HEK293 (cell line): ENCODE data around the gene ABHD8.

ENCODE experiments used
- BCL11B ChIP-seq: fragments of 450-650 bp; formaldehyde crosslinking; IDR thresholded peaks from 2 replicates; pipeline ENCODE4 v1.5.1; 2016; ENCODE audit warnings: low read depth, missing biosample characterization, missing genetic modification characterization
- GLI4 ChIP-seq: fragments of 450-650 bp; formaldehyde crosslinking; IDR thresholded peaks from 2 replicates; pipeline ENCODE4 v1.5.1; 2016; ENCODE audit warnings: missing biosample characterization, missing genetic modification characterization
- GLIS2 ChIP-seq: fragments of 450-650 bp; formaldehyde crosslinking; IDR thresholded peaks from 2 replicates; pipeline ENCODE4 v1.5.1; 2016; ENCODE audit warnings: missing biosample characterization, missing genetic modification characterization
- KLF10 ChIP-seq: fragments of 450-650 bp; IDR thresholded peaks from 2 replicates; pipeline ENCODE4 v1.5.1; 2018; ENCODE audit warnings: missing biosample characterization, mild to moderate bottlenecking, missing genetic modification characterization
- MYNN ChIP-seq: fragments of 450-650 bp; formaldehyde crosslinking; IDR thresholded peaks from 2 replicates; pipeline ENCODE4 v1.5.1; 2016; ENCODE audit warnings: missing biosample characterization, missing genetic modification characterization, borderline replicate concordance
- SP2 ChIP-seq: fragments of 450-650 bp; formaldehyde crosslinking; IDR thresholded peaks from 2 replicates; pipeline ENCODE4 v1.5.1; 2016; ENCODE audit warnings: missing biosample characterization, missing genetic modification characterization
- ZBTB21 ChIP-seq: fragments of 450-650 bp; formaldehyde crosslinking; IDR thresholded peaks from 2 replicates; pipeline ENCODE4 v1.5.1; 2017; ENCODE audit warnings: missing biosample characterization, missing genetic modification characterization
- ZBTB44 ChIP-seq: fragments of 450-650 bp; IDR thresholded peaks from 2 replicates; pipeline ENCODE4 v1.5.1; 2018; ENCODE audit warnings: missing biosample characterization, mild to moderate bottlenecking, missing genetic modification characterization
- ZFP3 ChIP-seq: fragments of 450-650 bp; formaldehyde crosslinking; IDR thresholded peaks from 2 replicates; pipeline ENCODE4 v1.5.1; 2016; ENCODE audit warnings: low read depth, missing biosample characterization, missing genetic modification characterization
- ZFP41 ChIP-seq: fragments of 450-650 bp; formaldehyde crosslinking; IDR thresholded peaks from 2 replicates; pipeline ENCODE4 v1.5.1; 2016; ENCODE audit warnings: missing biosample characterization, missing genetic modification characterization, borderline replicate concordance
- ZNF140 ChIP-seq: fragments of 450-650 bp; formaldehyde crosslinking; IDR thresholded peaks from 2 replicates; pipeline ENCODE4 v1.5.1; 2016; ENCODE audit warnings: missing biosample characterization, missing genetic modification characterization
- ZNF16 ChIP-seq: fragments of 450-650 bp; formaldehyde crosslinking; IDR thresholded peaks from 2 replicates; pipeline ENCODE4 v1.5.1; 2016; ENCODE audit warnings: low read depth, missing biosample characterization, missing genetic modification characterization
- ZNF184 ChIP-seq: fragments of 450-650 bp; IDR thresholded peaks from 2 replicates; pipeline ENCODE4 v1.5.1; 2018; ENCODE audit warnings: missing biosample characterization, mild to moderate bottlenecking, missing genetic modification characterization
- ZNF19 ChIP-seq: fragments of 450-650 bp; formaldehyde crosslinking; IDR thresholded peaks from 2 replicates; pipeline ENCODE4; 2016; ENCODE audit warnings: missing biosample characterization, missing genetic modification characterization, low read depth
- ZNF202 ChIP-seq: fragments of 450-650 bp; formaldehyde crosslinking; IDR thresholded peaks from 2 replicates; pipeline ENCODE4 v1.5.1; 2016; ENCODE audit warnings: missing biosample characterization, missing genetic modification characterization, borderline replicate concordance
- ZNF23 ChIP-seq: fragments of 450-650 bp; formaldehyde crosslinking; IDR thresholded peaks from 2 replicates; pipeline ENCODE4 v1.5.1; 2016; ENCODE audit warnings: missing biosample characterization, missing genetic modification characterization, borderline replicate concordance
- ZNF362 ChIP-seq: fragments of 450-650 bp; formaldehyde crosslinking; IDR thresholded peaks from 2 replicates; pipeline ENCODE4 v1.5.1; 2016; ENCODE audit warnings: missing biosample characterization, missing genetic modification characterization
- ZNF391 ChIP-seq: fragments of 450-650 bp; formaldehyde crosslinking; IDR thresholded peaks from 2 replicates; pipeline ENCODE4 v1.5.1; 2016; ENCODE audit warnings: low read depth, missing biosample characterization, missing genetic modification characterization, borderline replicate concordance
- ZNF501 ChIP-seq: fragments of 450-650 bp; formaldehyde crosslinking; IDR thresholded peaks from 2 replicates; pipeline ENCODE4 v1.5.1; 2016; ENCODE audit warnings: missing biosample characterization, missing genetic modification characterization
- ZNF704 ChIP-seq: fragments of 450-650 bp; formaldehyde crosslinking; IDR thresholded peaks from 2 replicates; pipeline ENCODE4 v1.5.1; 2016; ENCODE audit warnings: missing biosample characterization, missing genetic modification characterization
- ZNF837 ChIP-seq: fragments of 450-650 bp; formaldehyde crosslinking; IDR thresholded peaks from 2 replicates; pipeline ENCODE4 v1.5.1; 2016; ENCODE audit warnings: missing biosample characterization, missing genetic modification characterization
- ZXDB ChIP-seq: fragments of 450-650 bp; formaldehyde crosslinking; IDR thresholded peaks from 2 replicates; pipeline ENCODE4 v1.5.1; 2016; ENCODE audit warnings: missing biosample characterization, missing genetic modification characterization
- TF ChIP-seq, protein P1 (sequence below): fragments of 450-650 bp; formaldehyde crosslinking; conservative IDR thresholded peaks from 2 replicates; pipeline ENCODE4 v1.5.1; 2016; ENCODE audit warnings: low read depth, missing biosample characterization, missing genetic modification characterization
- TF ChIP-seq, protein P2 (sequence below): fragments of 450-650 bp; formaldehyde crosslinking; IDR thresholded peaks from 2 replicates; pipeline ENCODE4 v1.5.1; 2016; ENCODE audit warnings: missing biosample characterization, missing genetic modification characterization
- TF ChIP-seq, protein P3 (sequence below): fragments of 450-650 bp; formaldehyde crosslinking; IDR thresholded peaks from 2 replicates; pipeline ENCODE4 v1.5.1; 2017; ENCODE audit warnings: missing biosample characterization, missing genetic modification characterization
- TF ChIP-seq, protein P4 (sequence below): fragments of 450-650 bp; formaldehyde crosslinking; IDR thresholded peaks from 2 replicates; pipeline ENCODE4 v1.5.1; 2016; ENCODE audit warnings: missing biosample characterization, missing genetic modification characterization

Gene ABHD8

DNA sequence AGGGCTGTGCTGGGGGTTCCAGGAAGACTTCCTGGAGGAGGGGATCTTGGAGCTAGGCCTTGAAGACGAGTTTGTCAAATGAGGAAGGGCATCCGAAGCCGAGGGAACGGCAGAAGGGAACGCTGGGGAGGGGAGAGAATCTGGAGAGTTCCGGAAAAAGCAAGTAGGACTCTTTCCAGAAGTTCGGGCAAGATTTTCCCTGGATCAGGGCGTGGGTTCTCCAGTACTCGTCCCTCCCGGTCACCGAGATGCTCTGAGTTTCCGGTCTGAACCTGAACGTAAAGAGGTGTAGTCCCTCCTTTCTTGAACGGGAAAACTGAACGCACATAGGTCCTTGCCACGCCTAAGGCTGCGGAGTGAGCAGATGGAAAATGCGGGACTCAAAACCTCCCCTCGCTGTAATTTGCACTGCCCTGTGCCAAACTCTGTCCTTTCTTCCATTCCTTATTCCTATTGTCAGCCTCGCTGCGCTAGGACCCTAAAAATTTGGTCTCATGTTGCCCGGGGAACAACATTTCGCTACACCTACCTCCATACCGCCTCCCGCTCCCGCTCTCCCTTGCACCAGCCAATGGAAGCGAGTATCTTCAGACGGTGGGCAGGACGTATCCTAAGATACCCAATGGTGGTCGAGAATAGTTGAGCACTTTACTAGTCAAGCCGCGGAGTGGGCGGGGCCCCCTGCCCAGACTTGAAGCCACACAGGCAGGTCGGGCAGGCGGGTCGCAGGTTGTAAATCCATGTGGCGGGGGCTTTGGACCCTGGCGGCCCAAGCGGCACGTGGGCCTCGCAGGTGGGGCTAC is 33.8 kb upstream of the ABHD8 start, which contains the start of gene GTPBP3 (continued):
- no peak for TF ChIP-seq BCL11B (tag by site-specific recombination)
- TF ChIP-seq ZNF202 (tag by site-specific recombination), result no peak
- no peak for TF ChIP-seq ZBTB44
- TF ChIP-seq ZFP3 (tag by site-specific recombination), result peak; percentile 78
- TF ChIP-seq ZNF184, result peak; percentile 75; the same call in 1 of the 2 replicates
- TF ChIP-seq, protein P1, sequence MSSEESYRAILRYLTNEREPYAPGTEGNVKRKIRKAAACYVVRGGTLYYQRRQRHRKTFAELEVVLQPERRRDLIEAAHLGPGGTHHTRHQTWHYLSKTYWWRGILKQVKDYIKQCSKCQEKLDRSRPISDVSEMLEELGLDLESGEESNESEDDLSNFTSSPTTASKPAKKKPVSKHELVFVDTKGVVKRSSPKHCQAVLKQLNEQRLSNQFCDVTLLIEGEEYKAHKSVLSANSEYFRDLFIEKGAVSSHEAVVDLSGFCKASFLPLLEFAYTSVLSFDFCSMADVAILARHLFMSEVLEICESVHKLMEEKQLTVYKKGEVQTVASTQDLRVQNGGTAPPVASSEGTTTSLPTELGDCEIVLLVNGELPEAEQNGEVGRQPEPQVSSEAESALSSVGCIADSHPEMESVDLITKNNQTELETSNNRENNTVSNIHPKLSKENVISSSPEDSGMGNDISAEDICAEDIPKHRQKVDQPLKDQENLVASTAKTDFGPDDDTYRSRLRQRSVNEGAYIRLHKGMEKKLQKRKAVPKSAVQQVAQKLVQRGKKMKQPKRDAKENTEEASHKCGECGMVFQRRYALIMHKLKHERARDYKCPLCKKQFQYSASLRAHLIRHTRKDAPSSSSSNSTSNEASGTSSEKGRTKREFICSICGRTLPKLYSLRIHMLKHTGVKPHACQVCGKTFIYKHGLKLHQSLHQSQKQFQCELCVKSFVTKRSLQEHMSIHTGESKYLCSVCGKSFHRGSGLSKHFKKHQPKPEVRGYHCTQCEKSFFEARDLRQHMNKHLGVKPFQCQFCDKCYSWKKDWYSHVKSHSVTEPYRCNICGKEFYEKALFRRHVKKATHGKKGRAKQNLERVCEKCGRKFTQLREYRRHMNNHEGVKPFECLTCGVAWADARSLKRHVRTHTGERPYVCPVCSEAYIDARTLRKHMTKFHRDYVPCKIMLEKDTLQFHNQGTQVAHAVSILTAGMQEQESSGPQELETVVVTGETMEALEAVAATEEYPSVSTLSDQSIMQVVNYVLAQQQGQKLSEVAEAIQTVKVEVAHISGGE (tag by site-specific recombination), result peak; percentile 100
- peak; percentile 99 for TF ChIP-seq ZNF501
- TF ChIP-seq, protein P2, sequence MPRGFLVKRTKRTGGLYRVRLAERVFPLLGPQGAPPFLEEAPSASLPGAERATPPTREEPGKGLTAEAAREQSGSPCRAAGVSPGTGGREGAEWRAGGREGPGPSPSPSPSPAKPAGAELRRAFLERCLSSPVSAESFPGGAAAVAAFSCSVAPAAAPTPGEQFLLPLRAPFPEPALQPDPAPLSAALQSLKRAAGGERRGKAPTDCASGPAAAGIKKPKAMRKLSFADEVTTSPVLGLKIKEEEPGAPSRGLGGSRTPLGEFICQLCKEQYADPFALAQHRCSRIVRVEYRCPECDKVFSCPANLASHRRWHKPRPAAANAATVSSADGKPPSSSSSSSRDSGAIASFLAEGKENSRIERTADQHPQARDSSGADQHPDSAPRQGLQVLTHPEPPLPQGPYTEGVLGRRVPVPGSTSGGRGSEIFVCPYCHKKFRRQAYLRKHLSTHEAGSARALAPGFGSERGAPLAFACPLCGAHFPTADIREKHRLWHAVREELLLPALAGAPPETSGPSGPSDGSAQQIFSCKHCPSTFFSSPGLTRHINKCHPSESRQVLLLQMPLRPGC (tag by site-specific recombination), result peak; percentile 92
- peak; percentile 57; the same call in 1 of the 2 replicates for TF ChIP-seq MYNN
- no peak; the same call in 1 of the 2 replicates for TF ChIP-seq ZNF23 (tag by site-specific recombination)
- TF ChIP-seq ZNF16 (tag by site-specific recombination), result no peak; the same call in 1 of the 2 replicates
- TF ChIP-seq ZNF362 (tag by site-specific recombination), result no peak
- TF ChIP-seq ZNF391 (tag by site-specific recombination), result peak; percentile 99; the same call in 1 of the 2 replicates
- peak; percentile 89 for TF ChIP-seq GLI4 (tag by site-specific recombination)
- no peak for TF ChIP-seq ZNF140 (tag by site-specific recombination)
- TF ChIP-seq, protein P3, sequence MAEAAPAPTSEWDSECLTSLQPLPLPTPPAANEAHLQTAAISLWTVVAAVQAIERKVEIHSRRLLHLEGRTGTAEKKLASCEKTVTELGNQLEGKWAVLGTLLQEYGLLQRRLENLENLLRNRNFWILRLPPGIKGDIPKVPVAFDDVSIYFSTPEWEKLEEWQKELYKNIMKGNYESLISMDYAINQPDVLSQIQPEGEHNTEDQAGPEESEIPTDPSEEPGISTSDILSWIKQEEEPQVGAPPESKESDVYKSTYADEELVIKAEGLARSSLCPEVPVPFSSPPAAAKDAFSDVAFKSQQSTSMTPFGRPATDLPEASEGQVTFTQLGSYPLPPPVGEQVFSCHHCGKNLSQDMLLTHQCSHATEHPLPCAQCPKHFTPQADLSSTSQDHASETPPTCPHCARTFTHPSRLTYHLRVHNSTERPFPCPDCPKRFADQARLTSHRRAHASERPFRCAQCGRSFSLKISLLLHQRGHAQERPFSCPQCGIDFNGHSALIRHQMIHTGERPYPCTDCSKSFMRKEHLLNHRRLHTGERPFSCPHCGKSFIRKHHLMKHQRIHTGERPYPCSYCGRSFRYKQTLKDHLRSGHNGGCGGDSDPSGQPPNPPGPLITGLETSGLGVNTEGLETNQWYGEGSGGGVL (tag by site-specific recombination), result peak; percentile 79; the same call in 1 of the 2 replicates
- TF ChIP-seq ZNF704 (tag by site-specific recombination), result peak; percentile 7; the same call in 1 of the 2 replicates
- TF ChIP-seq ZXDB (tag by site-specific recombination), result peak; percentile 99
- peak; percentile 75 for TF ChIP-seq GLIS2 (tag by site-specific recombination)
- peak; percentile 91 for TF ChIP-seq KLF10 (tag by site-specific recombination)
- peak; percentile 82; the same call in 1 of the 2 replicates for TF ChIP-seq ZBTB21 (tag by site-specific recombination)
- TF ChIP-seq SP2, result peak; percentile 100
- TF ChIP-seq ZNF19 (tag by site-specific recombination), result no peak
- no peak for TF ChIP-seq ZNF837 (tag by site-specific recombination)
- no peak for TF ChIP-seq ZFP41 (tag by site-specific recombination)
- TF ChIP-seq, protein P4, sequence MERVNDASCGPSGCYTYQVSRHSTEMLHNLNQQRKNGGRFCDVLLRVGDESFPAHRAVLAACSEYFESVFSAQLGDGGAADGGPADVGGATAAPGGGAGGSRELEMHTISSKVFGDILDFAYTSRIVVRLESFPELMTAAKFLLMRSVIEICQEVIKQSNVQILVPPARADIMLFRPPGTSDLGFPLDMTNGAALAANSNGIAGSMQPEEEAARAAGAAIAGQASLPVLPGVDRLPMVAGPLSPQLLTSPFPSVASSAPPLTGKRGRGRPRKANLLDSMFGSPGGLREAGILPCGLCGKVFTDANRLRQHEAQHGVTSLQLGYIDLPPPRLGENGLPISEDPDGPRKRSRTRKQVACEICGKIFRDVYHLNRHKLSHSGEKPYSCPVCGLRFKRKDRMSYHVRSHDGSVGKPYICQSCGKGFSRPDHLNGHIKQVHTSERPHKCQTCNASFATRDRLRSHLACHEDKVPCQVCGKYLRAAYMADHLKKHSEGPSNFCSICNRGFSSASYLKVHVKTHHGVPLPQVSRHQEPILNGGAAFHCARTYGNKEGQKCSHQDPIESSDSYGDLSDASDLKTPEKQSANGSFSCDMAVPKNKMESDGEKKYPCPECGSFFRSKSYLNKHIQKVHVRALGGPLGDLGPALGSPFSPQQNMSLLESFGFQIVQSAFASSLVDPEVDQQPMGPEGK (tag by site-specific recombination), result peak; percentile 80
